IMR-90 (cell line): ENCODE results near the gene SCML2. TPM values are rescaled to one million over a fixed set of nuclear protein-coding genes. Genes with fewer than 3 reads are reported as not detected.
A peak's percentile ranks its signal among the peaks of the same experiment; 100 is the strongest.

ENCODE experiments used
- ATAC-seq: fragments of 200-7000 bp; cut with Tn5 transposase; 2 replicates; pipeline ENCODE4 v1.9.1; 2020; ENCODE audit warnings: low read depth, mild to moderate bottlenecking, moderate library complexity
- BruUV-seq: library from RNA; stranded (reverse); fragments of 400-500 nt; replicated peaks from 2 replicates; lab custom pipeline; 2021; lab: Mats Ljungman, UMichigan
- CTCF ChIA-PET: fragments of 300-600 bp; formaldehyde crosslinking; extraction: SDS; loops from one replicate; lab custom pipeline; 2021; ENCODE audit warnings: antibody characterized with exemption; lab: Yijun Ruan, JAX
- POLR2A ChIA-PET: fragments of 300-600 bp; sonication (Branson Sonifier 250); formaldehyde crosslinking; loops from one replicate; lab custom pipeline; 2022; ENCODE audit warnings: antibody characterized with exemption; ENCODE audit not compliant: unreplicated experiment; lab: Charles Lee
- DNase-seq: peaks from one replicate; pipeline ENCODE4 v3.0.0; 2013
- H2AFZ ChIP-seq: replicated peaks from 2 replicates; pipeline ENCODE3; 2013; ENCODE audit warnings: low read length, mild to moderate bottlenecking; ENCODE audit not compliant: poor library complexity
- H2AK5ac ChIP-seq: 2 replicates; pipeline ENCODE4 v1.6.1; 2013; ENCODE audit warnings: low read depth, low read length, inconsistent platforms
- H2AK9ac ChIP-seq: replicated peaks from 2 replicates; pipeline ENCODE3; 2013; ENCODE audit warnings: mild to moderate bottlenecking, low read depth, low read length, moderate library complexity; ENCODE audit not compliant: poor library complexity
- H2BK120ac ChIP-seq: 2 replicates; pipeline ENCODE4 v1.6.1; 2013; ENCODE audit warnings: low read depth, low read length, inconsistent platforms
- H2BK15ac ChIP-seq: 3 replicates; pipeline ENCODE4 v1.6.1; 2013; ENCODE audit warnings: low read depth, low read length, inconsistent platforms
- H2BK20ac ChIP-seq: 2 replicates; pipeline ENCODE4 v1.6.1; 2013; ENCODE audit warnings: low read depth, mild to moderate bottlenecking, inconsistent platforms, low read length, moderate library complexity
- H2BK5ac ChIP-seq: 2 replicates; pipeline ENCODE4 v1.6.1; 2013; ENCODE audit warnings: mild to moderate bottlenecking, low read depth, low read length, inconsistent platforms; ENCODE audit not compliant: poor library complexity, severe bottlenecking
- H3K14ac ChIP-seq: replicated peaks from 2 replicates; pipeline ENCODE4 v1.6.1; 2013; ENCODE audit warnings: low read depth, low read length, inconsistent platforms
- H3K18ac ChIP-seq: 2 replicates; pipeline ENCODE4 v1.6.1; 2013; ENCODE audit warnings: low read depth, low read length, control low read depth
- H3K23ac ChIP-seq: 2 replicates; pipeline ENCODE4 v1.6.1; 2013; ENCODE audit warnings: low read depth, low read length, inconsistent platforms
- H3K27ac ChIP-seq: 2 replicates; pipeline ENCODE4 v1.5.1; 2013; ENCODE audit warnings: mild to moderate bottlenecking, control low read depth, low read length; ENCODE audit not compliant: insufficient read depth
- H3K27me3 ChIP-seq: 2 replicates; pipeline ENCODE4 v1.6.1; 2013; ENCODE audit warnings: low read length; ENCODE audit not compliant: control insufficient read depth, insufficient read depth
- H3K36me3 ChIP-seq: 2 replicates; pipeline ENCODE4 v1.6.1; 2013; ENCODE audit warnings: low read length, mixed read lengths; ENCODE audit not compliant: control insufficient read depth, insufficient read depth
- H3K4ac ChIP-seq: 2 replicates; pipeline ENCODE4 v1.6.1; 2013; ENCODE audit warnings: low read depth, low read length, inconsistent platforms
- H3K4me1 ChIP-seq: 2 replicates; pipeline ENCODE4 v1.6.1; 2013; ENCODE audit warnings: low read length, mixed read lengths; ENCODE audit not compliant: control insufficient read depth, insufficient read depth
- H3K4me2 ChIP-seq: 2 replicates; pipeline ENCODE4 v1.6.1; 2013; ENCODE audit warnings: low read depth, mild to moderate bottlenecking, control low read depth, low read length, moderate library complexity
- H3K4me3 ChIP-seq: 2 replicates; pipeline ENCODE4 v1.5.1; 2013; ENCODE audit warnings: low read depth, mild to moderate bottlenecking, control low read depth, low read length, moderate library complexity; ENCODE audit not compliant: insufficient read depth
- H3K56ac ChIP-seq: 2 replicates; pipeline ENCODE4 v1.6.1; 2013; ENCODE audit warnings: low read length, inconsistent platforms; ENCODE audit not compliant: insufficient read depth; ENCODE audit errors: extremely low read depth
- H3K79me1 ChIP-seq, 2 experiments: 2 replicates each; pipeline ENCODE4 v1.6.1; 2013; ENCODE audit warnings: low read length in 2 of 2, inconsistent platforms in 1 of 2, low read depth in 1 of 2
- H3K9ac ChIP-seq: 2 replicates; pipeline ENCODE4 v1.6.1; 2013; ENCODE audit warnings: low read depth, low read length, control low read depth
- H3K9me1 ChIP-seq: 2 replicates; pipeline ENCODE4 v1.6.1; 2013; ENCODE audit warnings: low read length, inconsistent platforms; ENCODE audit not compliant: insufficient read depth
- H3K9me3 ChIP-seq: 2 replicates; pipeline ENCODE4 v1.6.1; 2013; ENCODE audit warnings: low read length; ENCODE audit not compliant: control insufficient read depth, insufficient read depth
- H4K20me1 ChIP-seq: 2 replicates; pipeline ENCODE4 v1.6.1; 2013; ENCODE audit warnings: low read length, inconsistent platforms; ENCODE audit not compliant: insufficient read depth
- H4K5ac ChIP-seq: 2 replicates; pipeline ENCODE4 v1.6.1; 2013; ENCODE audit warnings: mild to moderate bottlenecking, low read depth, low read length, control low read depth
- H4K8ac ChIP-seq, 2 experiments: 2 replicates each; pipeline ENCODE4 v1.6.1; 2013; ENCODE audit warnings: low read depth in 2 of 2, low read length in 2 of 2, control low read depth in 1 of 2, inconsistent platforms in 1 of 2
- H4K91ac ChIP-seq: 2 replicates; pipeline ENCODE4 v1.6.1; 2013; ENCODE audit warnings: low read depth, low read length, inconsistent platforms; ENCODE audit not compliant: insufficient read depth
- BHLHE40 ChIP-seq: fragments of 150-350 bp; IDR thresholded peaks from 2 replicates; pipeline ENCODE4 v1.6.1; 2016; ENCODE audit warnings: mild to moderate bottlenecking, low read depth, low read length
- USF2 ChIP-seq: fragments of 150-350 bp; IDR thresholded peaks from 2 replicates; pipeline ENCODE4 v1.6.1; 2017; ENCODE audit warnings: mild to moderate bottlenecking, antibody characterized with exemption, low read length, low read depth
- WGBS, 2 experiments: methylation state at CpG; one replicate each; pipeline versions ENCODE4 v1.1.5 to v1.1.7; 2013; ENCODE audit warnings: missing lambda C conversion rate in 2 of 2; ENCODE audit not compliant: insufficient read length in 1 of 2; ENCODE audit errors: extremely low coverage in 2 of 2; 5-methylcytosine and 5-hydroxymethylcytosine counted together
- dilution Hi-C: fragments of 300-500 bp; cut with HindIII; formaldehyde crosslinking; loops from one replicate; pipeline ENCODE4 v1.14.3; 2018; ENCODE audit warnings: low sequenced_read_pairs; ENCODE audit not compliant: unreplicated experiment
- in situ Hi-C: fragments of 300-500 bp; cut with MboI; formaldehyde crosslinking; loops from 3 replicates; pipeline ENCODE4 v1.14.3; 2019; ENCODE audit warnings: low sequenced_read_pairs, inconsistent platforms, mixed read lengths
- intact Hi-C: fragments of 100-400 bp; cut with micrococcal nuclease; formaldehyde crosslinking; loops from 2 replicates; pipeline ENCODE4 v1.10.0; 2022
- polyA plus RNA-seq, 3 experiments: library from polyadenylated mRNA; depleted of rRNA; stranded (reverse); fragments of >200 nt; gene quantifications; 2 replicates each; pipeline ENCODE4 v1.2.3, GENCODE V29; 2012; ENCODE audit warnings: low replicate concordance in 1 of 3
- total RNA-seq: library from RNA; depleted of rRNA; stranded (reverse); fragments of >200 nt; gene quantifications from 2 replicates; pipeline ENCODE4 v1.2.3, GENCODE V29; 2012

Gene SCML2
- total and polyA plus RNA-seq, 2 of the 4 experiments (the other 2 are of a cell fraction) = 1.3 to 1.7 TPM

DNA sequence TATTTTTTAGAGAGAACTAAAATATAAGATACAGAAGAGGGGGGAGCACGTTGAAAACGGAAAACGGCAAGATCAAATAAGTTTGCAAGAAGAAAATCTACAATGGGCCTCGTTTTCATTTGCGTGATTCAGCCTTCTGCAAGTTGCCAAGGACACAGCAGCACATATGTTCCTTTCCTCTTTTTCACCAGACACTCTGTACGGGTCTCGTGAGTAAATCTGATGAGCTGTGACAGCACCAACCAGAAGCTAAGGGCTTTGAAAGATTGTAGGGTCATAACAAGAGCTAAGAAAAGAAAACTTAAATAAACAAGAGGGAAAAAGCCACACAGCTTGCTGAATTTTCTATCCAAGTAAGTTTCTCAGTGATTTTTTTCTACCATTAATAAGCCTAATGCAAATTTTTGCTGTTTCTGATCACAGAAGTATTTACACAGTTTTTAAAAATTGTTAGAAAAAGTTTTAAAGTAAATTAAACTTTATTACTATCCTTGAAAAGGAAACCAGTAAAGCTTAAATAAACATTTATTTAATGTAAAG, 63.4 kb downstream of the SCML2 start:
- H3K4me2 ChIP-seq = no peak overlapping the region
- dilution Hi-C loops = no loop called here
- no TSS peak for BruUV-seq
- H3K23ac ChIP-seq = no peak overlapping the region
- no peak overlapping the region for H2AK9ac ChIP-seq
- H2BK5ac ChIP-seq = no peak overlapping the region
- H4K20me1 ChIP-seq = no peaks in the 10 kb centered on the region
- intact Hi-C loops = no loop called here
- WGBS, 2 experiments = no CpG with 5 or more reads among the region's 7 CpGs
- no peaks in the 10 kb centered on the region for H3K9me1 ChIP-seq
- no peaks in the 10 kb centered on the region for H3K79me1 ChIP-seq
- H2BK20ac ChIP-seq = no peak overlapping the region
- DNase-seq = peak; percentile 66
- no peak overlapping the region for H3K14ac ChIP-seq
- H2AK5ac ChIP-seq = no peak overlapping the region
- H3K4ac ChIP-seq = no peak overlapping the region
- H4K5ac ChIP-seq = no peak overlapping the region
- no peak overlapping the region for H3K27ac ChIP-seq
- TF ChIP-seq USF2 (no peak), BHLHE40 (peak; percentile 82)
- H2BK120ac ChIP-seq = no peak overlapping the region
- in situ Hi-C loops = no loop called here
- H3K9me3 ChIP-seq = no peaks in the 10 kb centered on the region
- H3K9ac ChIP-seq = no peak overlapping the region
- no peaks in the 10 kb centered on the region for H3K27me3 ChIP-seq
- no peak overlapping the region for H4K8ac ChIP-seq
- no peak overlapping the region for H3K4me3 ChIP-seq
- no peak overlapping the region for H3K18ac ChIP-seq
- H4K91ac ChIP-seq = no peak overlapping the region
- no peak overlapping the region for H2BK15ac ChIP-seq
- ChIA-PET CTCF (no interaction called here), POLR2A (no interaction called here)
- H2AFZ ChIP-seq = no peak overlapping the region
- H3K4me1 ChIP-seq = no peaks in the 10 kb centered on the region
- ATAC-seq = peak; percentile 32; the same call in 1 of the 2 replicates
- H3K56ac ChIP-seq = no peak overlapping the region
- no peaks in the 10 kb centered on the region for H3K36me3 ChIP-seq
